ENCODE results near the gene CPA1. TPM values are rescaled to one million over a fixed set of nuclear protein-coding genes. Genes with fewer than 3 reads are reported as not detected.
A peak's percentile ranks its signal among the peaks of the same experiment; 100 is the strongest.

CPA1 gene
- total and polyA plus RNA-seq, 9 of the 15 experiments (the other 6 are each of a cell fraction or from before 2014, with no cell fraction given), result 6.5 TPM; not detected in 8

GRCh38 chr7:130400120-130400572 is 19.9 kb downstream of the CPA1 start (continued):
- TF ChIP-seq TFAP4 (CRISPR knock-in tag; IDR thresholded peaks at IDR 0.05; ENCODE audit: borderline replicate concordance) (no peak), SPI1 (IDR thresholded peaks at IDR 0.05; ENCODE audit: borderline replicate concordance, low read depth, low read length) (no peak), ATF3 (IDR thresholded peaks at IDR 0.05) (peak; percentile 30; the same call in 1 of the 2 replicates), ATF3 (CRISPR knock-in tag; conservative IDR thresholded peaks at IDR 0.05) (no peak)

- no peaks in the 10 kb centered on the region for H3K9me1 ChIP-seq (ENCODE audit: control insufficient read depth, insufficient read depth, low read length)
- WGBS (ENCODE audit: insufficient coverage, low coverage, missing lambda C conversion rate), result 11% methylated on average over 1 of the region's 1 CpG
- BruUV-seq (replicated peaks), result no TSS peak
- H3K36me3 ChIP-seq (ENCODE audit: control insufficient read depth, insufficient read depth, low read length), result no peaks in the 10 kb centered on the region
- no peak for DNase-seq (ENCODE audit: extremely low read depth in 1 of 4, low spot score in 3 of 4)
- no peak overlapping the region for H3K4me3 ChIP-seq
- no peak overlapping the region for H3K9ac ChIP-seq (ENCODE audit: insufficient read depth in 1 of 2, low read depth in 2 of 2, low read length in 2 of 2)
- no peak overlapping the region for H3K27ac ChIP-seq (ENCODE audit: extremely low read depth, low read depth, low read length)
- ChIA-PET CTCF (ENCODE audit: low intra/inter-chr PET ratio) (no interaction called here), POLR2A (interaction anchor here (0.9 to 1.7 kb wide), 3 partner anchors 10 to 84 kb away, joined by 3 to 4 read pairs (median 3); no protein-coding TSS in a partner anchor)
- in situ Hi-C loops (cut with MboI), result no loop called here
- H3K79me2 ChIP-seq (ENCODE audit: control insufficient read depth, insufficient read depth, low read length), result no peaks in the 10 kb centered on the region
- no peak overlapping the region for H3K4me2 ChIP-seq (ENCODE audit: insufficient read depth, low read length)
- no peaks in the 10 kb centered on the region; a peak in 1 of 5 replicates for H3K4me1 ChIP-seq (replicated peaks in 1 of 2; ENCODE audit: control insufficient read depth in 2 of 2, insufficient read depth in 2 of 2, low read length in 2 of 2)
- H4K20me1 ChIP-seq (replicated peaks; ENCODE audit: control insufficient read depth, insufficient read depth, low read length), result no peaks in the 10 kb centered on the region
- peaks cover under 1 to 12% of the 10 kb centered on the region in 2 experiments; a peak in 1 of 5 replicates for H3K27me3 ChIP-seq (ENCODE audit: control insufficient read depth in 2 of 2, insufficient read depth in 2 of 2, low read length in 2 of 2)
- no peak for ATAC-seq
- no peaks in the 10 kb centered on the region for H3K9me3 ChIP-seq (replicated peaks; ENCODE audit: control insufficient read depth, insufficient read depth, low read depth, low read length)
- no peak for FAIRE-seq
- intact Hi-C loops (cut with micrococcal nuclease), result no loop called here
- no peak overlapping the region for H2AFZ ChIP-seq (ENCODE audit: low read depth, low read length)
- no peak for TF ChIP-seq ZNF444 (CRISPR knock-in tag; IDR thresholded peaks at IDR 0.05)
- TF ChIP-seq TOE1 (IDR thresholded peaks at IDR 0.05; ENCODE audit: borderline replicate concordance), result no peak
- TF ChIP-seq TOE1 (CRISPR knock-in tag; IDR thresholded peaks at IDR 0.05; ENCODE audit: borderline replicate concordance, low read depth), result no peak
- no peak for TF ChIP-seq THRAP3 (IDR thresholded peaks at IDR 0.05; ENCODE audit: borderline replicate concordance)
- no peak for TF ChIP-seq OTX1 (CRISPR knock-in tag; IDR thresholded peaks at IDR 0.05)
- no peak for TF ChIP-seq ZNF512 (tag; IDR thresholded peaks at IDR 0.05)
- TF ChIP-seq ATF6 (CRISPR knock-in tag; IDR thresholded peaks at IDR 0.05), result no peak
- no peak for TF ChIP-seq ZNF274 (IDR thresholded peaks at IDR 0.05; ENCODE audit: borderline replicate concordance, low read depth, low read length)
Observed at GRCh38 chr7:130401101-130401500, 20.8 kb downstream of the CPA1 start.

All from K562 (cell line).